ENCODE results near the gene LNPK.

GRCh38 chr2:176024083-176024482, 22.0 kb upstream of the LNPK start:
- TF ChIP-seq CTCF (conservative IDR thresholded peaks at IDR 0.05; ENCODE audit: low read depth in 2 of 2), result no peak
- TF ChIP-seq REST (IDR thresholded peaks at IDR 0.05; ENCODE audit: unreplicated experiment), result no peak
- no peak for TF ChIP-seq ZNF331 (CRISPR knock-in tag; IDR thresholded peaks at IDR 0.05; ENCODE audit: low read depth)
- no peak for TF ChIP-seq EZH2 (IDR thresholded peaks at IDR 0.05; ENCODE audit: low read depth, unreplicated experiment)
- TF ChIP-seq ETS1 (IDR thresholded peaks at IDR 0.05), result no peak
- no peak for TF ChIP-seq JUNB (IDR thresholded peaks at IDR 0.05; ENCODE audit: unreplicated experiment)
- no peak for TF ChIP-seq POLR2AphosphoS5 (IDR thresholded peaks at IDR 0.05; ENCODE audit: low read depth)
- no peak for TF ChIP-seq EZH2phosphoT487 (IDR thresholded peaks at IDR 0.05; ENCODE audit: unreplicated experiment)
- no peak for TF ChIP-seq CREB1 (CRISPR knock-in tag; IDR thresholded peaks at IDR 0.05; ENCODE audit: low read depth)
- TF ChIP-seq STAT1 (IDR thresholded peaks at IDR 0.05; ENCODE audit: unreplicated experiment), result no peak
- TF ChIP-seq NANOG (IDR thresholded peaks at IDR 0.05; ENCODE audit: borderline replicate concordance), result no peak
